GM10248 (cell line): ENCODE measurements around the gene SERPINA3.

ENCODE experiments used
- CTCF ChIA-PET: fragments of 300-600 bp; sonication (Branson Sonifier 250); formaldehyde crosslinking; extraction: SDS; loops from one replicate; lab custom pipeline; 2021; ENCODE audit warnings: antibody characterized with exemption; lab: Yijun Ruan, JAX
- POLR2A ChIA-PET: fragments of 350-650 bp; sonication (Branson Sonifier 250); formaldehyde crosslinking; extraction: SDS; loops from one replicate; lab custom pipeline; 2020; ENCODE audit warnings: antibody characterized with exemption; lab: Yijun Ruan, JAX
- DNase-seq: peaks from one replicate; pipeline ENCODE4 v3.0.0; 2012; ENCODE audit errors: extremely low spot score
- CTCF ChIP-seq: IDR thresholded peaks from 2 replicates; pipeline ENCODE4 v1.5.1; 2012; ENCODE audit warnings: mild to moderate bottlenecking, low read depth; ENCODE audit errors: extremely low read depth, missing control alignments, control extremely low read depth

The SERPINA3 gene

GRCh38 chr14:94583557-94583956, 28.6 kb upstream of the SERPINA3 start:
- ChIA-PET CTCF (interaction anchor here (1.0 to 1.4 kb wide), 2 partner anchors 35 to 97 kb away, joined by 3 read pairs; no protein-coding TSS in a partner anchor), POLR2A (no interaction called here)
- TF ChIP-seq CTCF = no peak
- DNase-seq = no peak

GRCh38 chr14:94584591-94585280, 27.5 kb upstream of the SERPINA3 start:
- TF ChIP-seq CTCF = no peak
- ChIA-PET CTCF (interaction anchor here (1.0 to 1.4 kb wide), 2 partner anchors 36 to 98 kb away, joined by 3 read pairs; no protein-coding TSS in a partner anchor), POLR2A (no interaction called here)
- DNase-seq = no peak

- ChIA-PET CTCF (no interaction called here), POLR2A (no interaction called here)
- no peak for TF ChIP-seq CTCF
- DNase-seq = no peak
These were observed 25.6 kb upstream of the SERPINA3 start for GRCh38 chr14:94586635-94587034.

GRCh38 chr14:94588311-94588710, 23.9 kb upstream of the SERPINA3 start:
- TF ChIP-seq CTCF = no peak
- CTCF ChIA-PET = no interaction called here
- no peak for DNase-seq
- POLR2A ChIA-PET = no interaction called here

- POLR2A ChIA-PET = no interaction called here
- CTCF ChIA-PET = interaction anchor here (1.5 kb wide), 1 partner anchor 83 kb away, joined by 3 read pairs; no protein-coding TSS in a partner anchor
- no peak for TF ChIP-seq CTCF
- DNase-seq = no peak
These were observed 21.1 kb upstream of the SERPINA3 start for GRCh38 chr14:94591073-94591472.

- DNase-seq = no peak
- ChIA-PET POLR2A (no interaction called here), CTCF (no interaction called here)
- no peak for TF ChIP-seq CTCF
These were observed 20.3 kb upstream of the SERPINA3 start for GRCh38 chr14:94591871-94592270.

GRCh38 chr14:94592457-94592856, 19.7 kb upstream of the SERPINA3 start:
- ChIA-PET POLR2A (no interaction called here), CTCF (no interaction called here)
- no peak for DNase-seq
- no peak for TF ChIP-seq CTCF
